Karpas-422 (cell line): ENCODE data around the gene IFIT1B. TPM values are rescaled to one million over a fixed set of nuclear protein-coding genes. Genes with fewer than 3 reads are reported as not detected.
A peak's percentile ranks its signal among the peaks of the same experiment; 100 is the strongest.
"Not testable (repeated sequence)": the region's sequence is repeated elsewhere in the genome, so short reads cannot be mapped to it uniquely, and the experiment has no call there.

Experiments used
- DNase-seq: peaks from one replicate; pipeline ENCODE4 v3.0.0-alpha.2; 2015
- H2AFZ ChIP-seq: fragments of 200-600 bp; sonication (generic); 2 replicates; pipeline ENCODE4 v1.6.1; 2014; ENCODE audit warnings: antibody characterized with exemption, low read length, mixed read lengths
- H3K27ac ChIP-seq: fragments of 200-600 bp; sonication (generic); 2 replicates; pipeline ENCODE4 v1.5.1; 2014; ENCODE audit warnings: mild to moderate bottlenecking, low read length, moderate library complexity
- H3K27me3 ChIP-seq: fragments of 200-600 bp; sonication (generic); 2 replicates; pipeline ENCODE4 v1.6.1; 2014; ENCODE audit warnings: low read length, mixed read lengths
- H3K36me3 ChIP-seq: fragments of 200-600 bp; sonication (generic); 2 replicates; pipeline ENCODE4 v1.6.1; 2014; ENCODE audit warnings: low read length, mixed read lengths; ENCODE audit not compliant: insufficient read depth
- H3K4me1 ChIP-seq: fragments of 200-600 bp; sonication (generic); 2 replicates; pipeline ENCODE4 v1.6.1; 2014; ENCODE audit warnings: mild to moderate bottlenecking, low read length, mixed read lengths
- H3K4me2 ChIP-seq: fragments of 200-600 bp; sonication (generic); 2 replicates; pipeline ENCODE4 v1.6.1; 2014; ENCODE audit warnings: low read length, low read depth, mild to moderate bottlenecking; ENCODE audit not compliant: poor library complexity, severe bottlenecking
- H3K4me3 ChIP-seq: fragments of 200-600 bp; sonication (generic); 2 replicates; pipeline ENCODE4 v1.5.1; 2014; ENCODE audit warnings: mild to moderate bottlenecking, antibody characterized with exemption, low read length, mixed read lengths
- H3K79me2 ChIP-seq: fragments of 200-600 bp; sonication (generic); 2 replicates; pipeline ENCODE4 v1.6.1; 2014; ENCODE audit warnings: mild to moderate bottlenecking, low read length, mixed read lengths
- H3K9ac ChIP-seq: fragments of 200-600 bp; sonication (generic); 2 replicates; pipeline ENCODE4 v1.6.0; 2014; ENCODE audit warnings: low read length
- H3K9me2 ChIP-seq: fragments of 200-600 bp; sonication (generic), shearing (Covaris generic); replicated peaks from 2 replicates; pipeline ENCODE4 v1.6.0; 2014; ENCODE audit warnings: mild to moderate bottlenecking, low read length, moderate library complexity; ENCODE audit not compliant: insufficient read depth
- H3K9me3 ChIP-seq: fragments of 300-700, 200-600 bp; sonication (generic); 2 replicates; pipeline ENCODE4 v1.6.1; 2014; ENCODE audit warnings: low read length, mixed read lengths
- H4K20me1 ChIP-seq: fragments of 200-600 bp; sonication (generic); 2 replicates; pipeline ENCODE4 v1.6.1; 2014; ENCODE audit warnings: mild to moderate bottlenecking, antibody characterized with exemption, low read length, low read depth; ENCODE audit not compliant: insufficient read depth
- total RNA-seq: library from RNA; depleted of rRNA; stranded (reverse); fragments of >200 nt; shearing (Covaris generic); gene quantifications from 2 replicates; pipeline ENCODE4 v1.2.3, GENCODE V29; 2014; ENCODE audit warnings: low replicate concordance; rRNA removed

Gene IFIT1B, protein sequence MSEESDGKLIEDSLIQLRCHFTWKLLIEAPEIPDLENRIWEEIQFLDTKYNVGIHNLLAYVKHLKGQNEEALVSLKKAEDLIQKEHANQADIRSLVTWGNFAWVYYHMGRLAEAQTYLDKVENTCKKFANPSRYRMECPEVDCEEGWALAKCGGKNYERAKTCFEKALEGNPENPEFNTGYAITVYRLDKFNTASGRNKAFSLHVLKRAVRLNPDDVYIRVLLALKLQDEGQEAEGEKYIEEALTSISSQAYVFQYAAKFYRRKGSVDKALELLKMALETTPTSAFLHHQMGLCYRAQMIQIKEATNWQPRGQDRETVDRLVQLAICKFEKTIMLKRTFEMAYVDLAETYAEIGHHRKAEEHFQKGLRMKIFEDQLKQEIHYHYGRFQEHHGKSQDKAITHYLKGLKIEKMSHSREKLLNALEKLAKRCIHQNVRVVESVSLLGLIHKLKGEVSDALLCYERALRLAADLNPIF
- total RNA-seq, result 0.78 TPM in 1 of 2 replicates, not detected in the other

- Histone ChIP-seq H3K27me3 (no peaks in the 10 kb centered on the region), H3K27ac (no peak within 1 kb of the TSS), H3K79me2 (no peaks in the 10 kb centered on the region), H2AFZ (no peak within 1 kb of the TSS), H3K4me2 (no peak within 1 kb of the TSS), H3K9me3 (no peaks in the 10 kb centered on the region), H3K9ac (no peak within 1 kb of the TSS), H4K20me1 (no peaks in the 10 kb centered on the region), H3K36me3 (no peaks in the 10 kb centered on the region), H3K4me3 (no peak within 1 kb of the TSS), H3K9me2 (no peaks in the 10 kb centered on the region), H3K4me1 (no peaks in the 10 kb centered on the region)
- DNase-seq, result no peak
Measured at GRCh38 chr10:89377705-89378637, at the start of gene IFIT1B. IFIT1B (plus strand) TSS chr10:89378056; CDS start chr10:89378136, 80 bp downstream.

- H3K27ac ChIP-seq, result no peak overlapping the region
Measured at GRCh38 chr10:89329151-89329550, 48.7 kb upstream of the IFIT1B start.

DNA sequence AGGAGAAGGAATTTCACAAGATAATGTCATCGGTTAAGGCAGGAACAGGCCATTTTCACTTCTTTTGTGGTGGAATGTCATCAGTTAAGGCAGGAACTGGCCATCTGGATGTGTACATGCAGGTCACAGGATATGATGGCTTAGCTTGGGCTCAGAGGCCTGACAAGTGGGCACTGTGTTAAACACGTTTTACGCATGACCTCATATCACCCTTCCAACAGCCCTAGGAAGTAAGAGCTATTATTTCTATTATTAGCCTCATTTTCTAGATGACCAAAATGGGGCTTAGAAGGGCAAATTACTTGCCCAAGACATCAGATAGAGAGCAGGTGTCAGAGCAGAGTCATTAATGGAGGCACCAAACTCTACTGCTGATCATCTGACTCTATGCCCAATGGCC, 47.8 kb upstream of the IFIT1B start:
- H3K4me2 ChIP-seq, DNase-seq, H3K79me2 ChIP-seq: not testable (repeated sequence)

More at GRCh38 chr10:89329151-89329550, 48.7 kb upstream of the IFIT1B start:
- no peaks in the 10 kb centered on the region for H3K9me2 ChIP-seq
- no peaks in the 10 kb centered on the region for H4K20me1 ChIP-seq
- no peaks in the 10 kb centered on the region for H3K79me2 ChIP-seq
- DNase-seq, result no peak
- no peaks in the 10 kb centered on the region for H3K36me3 ChIP-seq
- no peak overlapping the region for H2AFZ ChIP-seq
- no peaks in the 10 kb centered on the region for H3K27me3 ChIP-seq
- peaks cover 21% of the 10 kb centered on the region for H3K4me1 ChIP-seq
- no peak overlapping the region for H3K4me3 ChIP-seq
- no peak overlapping the region for H3K9ac ChIP-seq
- H3K9me3 ChIP-seq, result no peaks in the 10 kb centered on the region
- H3K4me2 ChIP-seq, result no peak overlapping the region

GRCh38 chr10:89330537-89331212, 47.2 kb upstream of the IFIT1B start:
- no peak overlapping the region for H3K4me2 ChIP-seq
- no peak overlapping the region for H2AFZ ChIP-seq
- H4K20me1 ChIP-seq, result no peaks in the 10 kb centered on the region
- no peaks in the 10 kb centered on the region for H3K27me3 ChIP-seq
- H3K79me2 ChIP-seq, result no peaks in the 10 kb centered on the region
- no peak overlapping the region for H3K4me3 ChIP-seq
- H3K9ac ChIP-seq, result no peak overlapping the region
- H3K9me3 ChIP-seq, result no peaks in the 10 kb centered on the region
- peaks cover 21% of the 10 kb centered on the region for H3K4me1 ChIP-seq
- no peak overlapping the region for H3K27ac ChIP-seq
- DNase-seq, result no peak
- H3K36me3 ChIP-seq, result no peaks in the 10 kb centered on the region
- H3K9me2 ChIP-seq, result no peaks in the 10 kb centered on the region

More for the DNA sequence above, 47.8 kb upstream of the IFIT1B start:
- H3K4me3 ChIP-seq, H3K9ac ChIP-seq, H2AFZ ChIP-seq, H4K20me1 ChIP-seq, H3K9me2 ChIP-seq, H3K9me3 ChIP-seq, H3K36me3 ChIP-seq, H3K27me3 ChIP-seq, H3K27ac ChIP-seq: not testable (repeated sequence)
- peaks cover 21% of the 10 kb centered on the region for H3K4me1 ChIP-seq

DNA sequence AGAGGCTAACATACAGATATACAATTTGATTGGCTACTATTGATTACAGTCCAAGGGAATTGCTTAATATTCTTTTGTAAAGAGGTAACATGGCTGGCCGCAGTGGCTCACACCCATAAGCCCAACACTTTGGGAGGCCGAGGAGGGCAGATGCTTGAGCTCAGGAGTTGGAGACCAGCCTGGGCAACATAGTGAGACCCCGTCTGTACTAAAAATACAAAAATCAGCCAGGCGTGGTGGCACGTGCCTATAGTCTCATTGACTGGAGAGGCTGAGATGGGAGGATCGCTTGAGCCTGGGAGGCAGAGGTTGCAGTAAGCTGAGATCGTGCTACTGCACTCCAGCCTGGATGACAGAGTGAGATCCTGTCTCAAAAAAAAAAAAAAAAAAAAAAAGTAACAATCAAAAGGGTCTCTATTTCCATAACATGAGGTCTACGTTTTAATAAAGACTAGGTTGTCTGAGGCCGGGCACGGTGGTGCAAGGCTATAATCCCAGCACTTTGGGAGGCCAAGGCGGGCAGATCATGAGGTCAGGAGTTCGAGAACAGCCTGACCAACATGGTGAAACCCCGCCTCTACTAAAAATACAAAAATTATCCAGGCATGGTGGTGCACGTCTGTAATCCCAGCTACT, 46.3 kb upstream of the IFIT1B start:
- Histone ChIP-seq H3K4me3 (peak overlapping the region; percentile 55; the same call in 1 of the 2 replicates), H3K9ac (peak overlapping the region; percentile 38; the same call in 1 of the 2 replicates), H3K4me1 (peaks cover 21% of the 10 kb centered on the region), H2AFZ (peak overlapping the region; percentile 67; the same call in 1 of the 2 replicates), H3K4me2 (peak overlapping the region; percentile 61)
- not testable (repeated sequence) for DNase-seq, H3K9me3 ChIP-seq, H3K27me3 ChIP-seq, H3K36me3 ChIP-seq, H3K9me2 ChIP-seq, H3K79me2 ChIP-seq, H4K20me1 ChIP-seq, H3K27ac ChIP-seq

DNA sequence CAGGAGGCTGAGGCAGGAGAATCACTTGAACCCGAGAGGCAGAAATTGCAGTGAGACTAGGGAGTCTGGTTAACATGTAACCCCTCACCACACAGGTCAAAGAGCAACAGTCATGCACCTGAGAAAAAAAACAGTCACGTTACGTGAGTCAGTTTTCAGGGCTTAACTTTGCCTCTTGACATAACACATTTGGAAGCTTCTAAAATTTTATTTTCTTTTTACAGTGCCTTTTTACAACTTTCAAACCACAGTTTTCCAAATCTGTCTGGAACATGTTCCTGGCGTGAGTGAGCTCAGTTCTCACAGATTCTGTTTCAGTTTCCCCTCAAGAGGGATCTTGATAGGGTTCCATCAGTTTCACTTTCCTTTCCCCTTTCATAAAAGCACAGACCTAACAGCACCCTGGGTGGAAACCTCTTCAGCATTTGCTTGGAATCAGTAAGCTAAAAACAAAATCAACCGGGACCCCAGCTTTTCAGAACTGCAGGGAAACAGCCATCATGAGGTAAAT, 45.7 kb upstream of the IFIT1B start:
- DNase-seq, result peak; percentile 58
- peaks cover 21% of the 10 kb centered on the region for H3K4me1 ChIP-seq
- H2AFZ ChIP-seq, result peak overlapping the region; percentile 67; the same call in 1 of the 2 replicates
- no peaks in the 10 kb centered on the region for H3K9me3 ChIP-seq
- no peak overlapping the region for H3K27ac ChIP-seq
- peak overlapping the region; percentile 61 for H3K4me2 ChIP-seq
- H3K4me3 ChIP-seq, result peak overlapping the region; percentile 55; the same call in 1 of the 2 replicates
- no peaks in the 10 kb centered on the region for H3K36me3 ChIP-seq
- no peaks in the 10 kb centered on the region for H3K27me3 ChIP-seq
- H4K20me1 ChIP-seq, result no peaks in the 10 kb centered on the region
- peak overlapping the region; percentile 38 for H3K9ac ChIP-seq
- no peaks in the 10 kb centered on the region for H3K79me2 ChIP-seq
- no peaks in the 10 kb centered on the region for H3K9me2 ChIP-seq

DNA sequence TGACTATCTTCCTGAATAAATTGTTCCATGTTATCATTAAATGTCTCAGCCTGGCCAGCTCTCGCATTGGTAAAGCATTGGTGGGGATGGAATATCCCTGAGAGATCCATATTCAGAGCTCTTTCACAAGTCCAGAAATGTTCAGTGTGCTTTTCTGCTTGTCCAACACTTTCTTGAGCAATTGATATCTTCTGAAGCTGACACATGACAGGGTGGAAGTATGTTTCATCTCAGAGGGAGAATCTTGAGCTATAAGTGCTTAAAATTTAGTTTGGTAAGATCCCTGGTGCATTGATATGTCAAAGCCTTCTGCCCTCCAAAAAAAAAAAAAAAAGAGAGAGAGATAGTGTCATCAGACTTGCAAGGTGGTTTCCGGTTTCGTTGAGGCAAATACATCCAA, 42.6 kb upstream of the IFIT1B start:
- H3K79me2 ChIP-seq, result no peaks in the 10 kb centered on the region
- H3K9ac ChIP-seq, result no peak overlapping the region
- no peaks in the 10 kb centered on the region for H3K9me2 ChIP-seq
- no peak overlapping the region for H3K27ac ChIP-seq
- DNase-seq, result no peak
- no peak overlapping the region for H3K4me3 ChIP-seq
- no peaks in the 10 kb centered on the region for H3K36me3 ChIP-seq
- no peaks in the 10 kb centered on the region for H4K20me1 ChIP-seq
- no peak overlapping the region for H3K4me2 ChIP-seq
- H3K27me3 ChIP-seq, result no peaks in the 10 kb centered on the region
- H2AFZ ChIP-seq, result no peak overlapping the region
- H3K9me3 ChIP-seq, result no peaks in the 10 kb centered on the region
- H3K4me1 ChIP-seq, result peaks cover 12% of the 10 kb centered on the region
